ENCODE measurements around the gene ADAMTS10. TPM values are rescaled to one million over a fixed set of nuclear protein-coding genes. Genes with fewer than 3 reads are reported as not detected.

ADAMTS10 gene
- total RNA-seq, 1 experiment from 2014 or later, result not detected

GRCh38 chr19:8532225-8532624 lies 78.3 kb downstream of the ADAMTS10 start:
- Histone ChIP-seq H3K4me2 (ENCODE audit: low read length) (no peak overlapping the region), H3K9me3 (ENCODE audit: low read length) (no peaks in the 10 kb centered on the region), H3K79me2 (ENCODE audit: low read length) (peaks cover 2% of the 10 kb centered on the region), H3K27ac (ENCODE audit: low read length) (no peak overlapping the region), H3K4me1 (ENCODE audit: insufficient read depth, low read length) (peaks cover 4% of the 10 kb centered on the region; the same call in 1 of the 2 replicates), H3K4me3 (ENCODE audit: low read length) (no peak overlapping the region), H4K20me1 (ENCODE audit: low read length) (no peaks in the 10 kb centered on the region), H2AFZ (ENCODE audit: low read length) (no peak overlapping the region), H3K9ac (ENCODE audit: low read length) (no peak overlapping the region), H3F3A (ENCODE audit: low read length, unreplicated experiment) (no peaks in the 10 kb centered on the region), H3K36me3 (ENCODE audit: low read depth, low read length) (no peaks in the 10 kb centered on the region), H3K27me3 (ENCODE audit: low read length) (no peaks in the 10 kb centered on the region), H3K9me2 (replicated peaks; ENCODE audit: low read length) (no peaks in the 10 kb centered on the region)
- ChIA-PET CTCF (interaction anchor here (0.5 kb wide), 1 partner anchor 47 kb away, joined by 4 read pairs; no protein-coding TSS in a partner anchor), POLR2A (ENCODE audit: unreplicated experiment) (no interaction called here)
- DNase-seq (no peak), ATAC-seq (no peak)
- TF ChIP-seq CTCF (conservative IDR thresholded peaks at IDR 0.05; ENCODE audit: low read depth, low read length) (no peak), EZH2 (IDR thresholded peaks at IDR 0.05; ENCODE audit: low read length, unreplicated experiment) (no peak), EZH2phosphoT487 (IDR thresholded peaks at IDR 0.05; ENCODE audit: borderline replicate concordance, low read length) (no peak)
- intact Hi-C loops (cut with micrococcal nuclease), result no loop called here
- BruUV-seq (replicated peaks), result no TSS peak

- CTCF ChIA-PET, result no interaction called here
Measured at GRCh38 chr19:8531470-8531869, 79.0 kb downstream of the ADAMTS10 start.

More at GRCh38 chr19:8531470-8531869, 79.0 kb downstream of the ADAMTS10 start:
- H3K9me3 ChIP-seq (ENCODE audit: low read length), result no peaks in the 10 kb centered on the region
- POLR2A ChIA-PET (ENCODE audit: unreplicated experiment), result no interaction called here
- H3K9ac ChIP-seq (ENCODE audit: low read length), result no peak overlapping the region
- H3K4me1 ChIP-seq (ENCODE audit: insufficient read depth, low read length), result peaks cover 10% of the 10 kb centered on the region
- no peak overlapping the region for H3K27ac ChIP-seq (ENCODE audit: low read length)
- ATAC-seq (no peak), DNase-seq (no peak)
- BruUV-seq (replicated peaks), result no TSS peak
- no peaks in the 10 kb centered on the region for H3K27me3 ChIP-seq (ENCODE audit: low read length)
- H3F3A ChIP-seq (ENCODE audit: low read length, unreplicated experiment), result no peaks in the 10 kb centered on the region
- TF ChIP-seq EZH2 (IDR thresholded peaks at IDR 0.05; ENCODE audit: low read length, unreplicated experiment) (no peak), EZH2phosphoT487 (IDR thresholded peaks at IDR 0.05; ENCODE audit: borderline replicate concordance, low read length) (no peak), CTCF (conservative IDR thresholded peaks at IDR 0.05; ENCODE audit: low read depth, low read length) (no peak)
- no peak overlapping the region for H3K4me2 ChIP-seq (ENCODE audit: low read length)
- H3K4me3 ChIP-seq (ENCODE audit: low read length), result no peak overlapping the region
- H3K9me2 ChIP-seq (replicated peaks; ENCODE audit: low read length), result no peaks in the 10 kb centered on the region
- peaks cover 9% of the 10 kb centered on the region for H3K79me2 ChIP-seq (ENCODE audit: low read length)
- no peaks in the 10 kb centered on the region for H4K20me1 ChIP-seq (ENCODE audit: low read length)
- no peaks in the 10 kb centered on the region for H3K36me3 ChIP-seq (ENCODE audit: low read depth, low read length)
- no peak overlapping the region for H2AFZ ChIP-seq (ENCODE audit: low read length)
- intact Hi-C loops (cut with micrococcal nuclease), result no loop called here

Other genes with a start within 250 kb of the ADAMTS10 start
- gene ANGPTL4, start 246.6 kb downstream of the ADAMTS10 start, total RNA-seq (2014; rRNA removed), result 6.7 and 10.7 TPM in 2 replicates
- gene RAB11B, start 220.4 kb downstream of the ADAMTS10 start, total RNA-seq (2014; rRNA removed), result 29.7 and 43.6 TPM in 2 replicates
- gene MARCHF2, start 197.4 kb downstream of the ADAMTS10 start, total RNA-seq (2014; rRNA removed), result 58.6 and 58.7 TPM in 2 replicates
- gene HNRNPM, start 165.7 kb downstream of the ADAMTS10 start, total RNA-seq (2014; rRNA removed), result 165 and 287 TPM in 2 replicates
- 0.52 TPM in 1 of 2 replicates, not detected in the other for gene PRAM1, start 108.1 kb downstream of the ADAMTS10 start, total RNA-seq (2014; rRNA removed)
- 4.6 and 4.7 TPM in 2 replicates for gene ZNF414, start 96.5 kb downstream of the ADAMTS10 start, total RNA-seq (2014; rRNA removed)
- 2.0 TPM in 1 of 2 replicates, not detected in the other for gene MYO1F, start 33.3 kb downstream of the ADAMTS10 start, total RNA-seq (2014; rRNA removed)
- gene NFILZ, start 19.9 kb upstream of the ADAMTS10 start, total RNA-seq (2014; rRNA removed), result not detected in 2 replicates
- gene ACTL9, start 88.1 kb upstream of the ADAMTS10 start, total RNA-seq (2014; rRNA removed), result not detected in 2 replicates
- gene OR2Z1, start 110.9 kb upstream of the ADAMTS10 start, total RNA-seq (2014; rRNA removed), result not detected in 2 replicates
- gene ZNF558, start 221.6 kb upstream of the ADAMTS10 start, total RNA-seq (2014; rRNA removed), result 32.4 and 36.5 TPM in 2 replicates
- not detected in 2 replicates for gene MBD3L1, start 221.7 kb upstream of the ADAMTS10 start, total RNA-seq (2014; rRNA removed)